VCaP (cell line): ENCODE results near the gene TM9SF4.

ENCODE experiments used
- H3K27ac ChIP-seq: fragments of 450-650 bp; 2 replicates; pipeline ENCODE4 v1.5.1; 2017
- CTCF ChIP-seq: fragments of 450-650 bp; conservative IDR thresholded peaks from 2 replicates; pipeline ENCODE4 v1.5.1; 2017; ENCODE audit warnings: mild to moderate bottlenecking, moderate library complexity

Gene TM9SF4

GRCh38 chr20:32179515-32179914, 70.0 kb downstream of the TM9SF4 start:
- no peak for TF ChIP-seq CTCF
- H3K27ac ChIP-seq, result no peak overlapping the region

- TF ChIP-seq CTCF, result no peak
- no peak overlapping the region for H3K27ac ChIP-seq
Observed at GRCh38 chr20:32179934-32180333, 70.4 kb downstream of the TM9SF4 start.

- no peak overlapping the region for H3K27ac ChIP-seq
- TF ChIP-seq CTCF, result no peak
Observed at GRCh38 chr20:32181606-32182005, 72.1 kb downstream of the TM9SF4 start.

- H3K27ac ChIP-seq, result no peak overlapping the region
Observed at GRCh38 chr20:32183947-32184635, 74.6 kb downstream of the TM9SF4 start.

GRCh38 chr20:32184961-32185603, 75.6 kb downstream of the TM9SF4 start:
- no peak for TF ChIP-seq CTCF

More at GRCh38 chr20:32183947-32184635, 74.6 kb downstream of the TM9SF4 start:
- no peak for TF ChIP-seq CTCF

GRCh38 chr20:32186506-32186905, 77.0 kb downstream of the TM9SF4 start:
- no peak for TF ChIP-seq CTCF
- no peak overlapping the region for H3K27ac ChIP-seq

More at GRCh38 chr20:32184961-32185603, 75.6 kb downstream of the TM9SF4 start:
- H3K27ac ChIP-seq, result no peak overlapping the region

- no peak for TF ChIP-seq CTCF
- no peak overlapping the region; the same call in 1 of the 2 replicates for H3K27ac ChIP-seq
Observed at GRCh38 chr20:32188376-32189122, 79.0 kb downstream of the TM9SF4 start.
